HepG2 (cell line): Measurements from ENCODE around the gene TAF1D. TPM values are rescaled to one million over a fixed set of nuclear protein-coding genes. Genes with fewer than 3 reads are reported as not detected.
"Not testable (repeated sequence)": the region's sequence is repeated elsewhere in the genome, so short reads cannot be mapped to it uniquely, and the experiment has no call there.

ENCODE experiments used
- ARNT2 ChIP-seq: sonication (generic); formaldehyde crosslinking; IDR thresholded peaks from 2 replicates; pipeline ENCODE4 v1.8.0; 2022; ENCODE audit warnings: mild to moderate bottlenecking, low read depth, missing genetic modification reagents, moderate library complexity
- MIER2 ChIP-seq: IDR thresholded peaks from 2 replicates; pipeline ENCODE4 v1.6.1; 2016; ENCODE audit warnings: missing biosample characterization, missing genetic modification reagents
- MYC ChIP-seq: sonication (generic); formaldehyde crosslinking; IDR thresholded peaks from 2 replicates; pipeline ENCODE4 v1.9.0; 2021; ENCODE audit warnings: missing genetic modification reagents, borderline replicate concordance
- NCOA1 ChIP-seq: sonication (generic); formaldehyde crosslinking; IDR thresholded peaks from 2 replicates; pipeline ENCODE4 v1.9.0; 2021; ENCODE audit warnings: missing genetic modification reagents
- NCOA2 ChIP-seq: sonication (generic); formaldehyde crosslinking; IDR thresholded peaks from 2 replicates; pipeline ENCODE4 v1.8.0; 2022; ENCODE audit warnings: inconsistent platforms
- NR2F6 ChIP-seq, 2 experiments: IDR thresholded peaks; 2 replicates each; pipeline ENCODE4 v1.6.1; 2016; ENCODE audit warnings: antibody characterized with exemption in 1 of 2, mild to moderate bottlenecking in 1 of 2
- POGZ ChIP-seq: sonication (generic); formaldehyde crosslinking; IDR thresholded peaks from 2 replicates; pipeline ENCODE4 v1.4.0; 2020; ENCODE audit warnings: mild to moderate bottlenecking, missing genetic modification reagents
- SALL1 ChIP-seq: sonication (generic); formaldehyde crosslinking; IDR thresholded peaks from 2 replicates; pipeline ENCODE4 v1.8.0; 2022; ENCODE audit warnings: mild to moderate bottlenecking, missing genetic modification reagents
- SOX6 ChIP-seq, 2 experiments: fragments of 450-650 bp in 1 of 2; sonication (generic) in 1 of 2; formaldehyde crosslinking in 1 of 2; IDR thresholded peaks; 2 replicates each; pipeline versions ENCODE4 v1.4.0 to v1.6.1; 2017 to 2020; ENCODE audit warnings: antibody characterized with exemption in 1 of 2, mild to moderate bottlenecking in 1 of 2, missing genetic modification reagents in 1 of 2
- TAF1 ChIP-seq: sonication (generic); formaldehyde crosslinking; IDR thresholded peaks from 2 replicates; pipeline ENCODE4 v1.4.0; 2020; ENCODE audit warnings: missing genetic modification reagents
- polyA plus RNA-seq, 8 experiments: library from polyadenylated mRNA; depleted of rRNA in 3 of 8; stranded (reverse) in 7 of 8; unstranded in 1 of 8; fragments of >200 nt; fragmentation: Illumina TruSeq in 4 of 8; extraction: Trizol in 4 of 8; gene quantifications; 2 replicates each; pipeline versions ENCODE4 v1.2.1 to v1.2.3, GENCODE V29; 2011 to 2016; ENCODE audit warnings: low read depth in 4 of 8, missing spikeins in 1 of 8, mixed read lengths in 1 of 8; ENCODE audit not compliant: insufficient read depth in 1 of 8
- total RNA-seq, 5 experiments: library from RNA; depleted of rRNA; stranded (reverse); fragments of >200 nt; fragmentation: Illumina TruSeq; extraction: Trizol; gene quantifications; 2 replicates each; pipeline ENCODE4 v1.2.3, GENCODE V29; 2016; ENCODE audit warnings: low read depth in 1 of 5
- TF ChIP-seq, protein P1 (sequence below): sonication (generic); formaldehyde crosslinking; IDR thresholded peaks from 2 replicates; pipeline ENCODE4 v1.4.0; 2020; ENCODE audit warnings: low read depth, missing genetic modification reagents
- TF ChIP-seq, protein P2 (sequence below): IDR thresholded peaks from 2 replicates; pipeline ENCODE4 v1.6.1; 2016; ENCODE audit warnings: low read depth, missing genetic modification reagents, missing compliant biosample characterization
- TF ChIP-seq, protein P3 (sequence below): sonication (generic); formaldehyde crosslinking; conservative IDR thresholded peaks from 2 replicates; pipeline ENCODE4 v1.4.0; 2020; ENCODE audit warnings: mild to moderate bottlenecking, missing genetic modification reagents, moderate library complexity
- TF ChIP-seq, protein P4 (sequence below): sonication (generic); formaldehyde crosslinking; IDR thresholded peaks from 2 replicates; pipeline ENCODE4 v1.5.0; 2020; ENCODE audit warnings: missing genetic modification reagents

TAF1D gene
- total and polyA plus RNA-seq, 2 of the 13 experiments (the other 11 are each of a cell fraction or from before 2014, with no cell fraction given): 132 to 207 TPM

DNA sequence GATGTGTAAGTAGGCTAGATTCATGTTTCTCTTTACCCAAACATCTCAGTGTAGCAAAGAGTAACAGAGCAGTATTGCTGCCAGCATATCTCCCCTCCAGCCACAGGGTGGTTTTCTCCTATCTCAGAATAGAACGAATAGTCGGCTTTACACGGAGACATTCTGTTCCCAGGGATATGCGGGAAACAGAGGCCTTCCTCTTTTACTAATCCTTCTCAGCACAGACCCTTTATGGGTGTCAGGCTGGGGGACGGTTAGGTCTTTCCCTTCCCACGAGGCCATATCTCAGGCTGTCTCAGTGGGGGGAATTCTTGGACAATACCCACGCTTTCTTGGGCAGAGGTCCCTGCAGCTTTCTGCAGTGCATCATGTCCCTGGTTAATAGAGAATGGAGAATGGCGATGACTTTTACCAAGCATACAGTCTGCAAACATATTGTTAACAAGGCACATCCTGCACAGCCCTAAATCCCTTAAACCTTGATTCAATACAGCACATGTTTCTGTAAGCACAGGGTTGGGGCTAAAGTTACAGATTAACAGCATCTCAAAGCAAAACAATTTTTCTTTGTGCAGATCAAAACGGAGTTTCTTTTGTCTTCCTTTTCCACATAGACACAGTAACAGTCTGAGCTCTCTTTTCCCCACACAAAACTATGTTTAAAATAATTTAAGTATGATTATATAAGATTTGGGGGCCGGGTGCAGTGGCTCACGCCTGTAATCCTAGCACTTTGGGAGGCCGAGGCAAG is 3.9 kb upstream of the TAF1D start (continued):
- TF ChIP-seq, protein P1, sequence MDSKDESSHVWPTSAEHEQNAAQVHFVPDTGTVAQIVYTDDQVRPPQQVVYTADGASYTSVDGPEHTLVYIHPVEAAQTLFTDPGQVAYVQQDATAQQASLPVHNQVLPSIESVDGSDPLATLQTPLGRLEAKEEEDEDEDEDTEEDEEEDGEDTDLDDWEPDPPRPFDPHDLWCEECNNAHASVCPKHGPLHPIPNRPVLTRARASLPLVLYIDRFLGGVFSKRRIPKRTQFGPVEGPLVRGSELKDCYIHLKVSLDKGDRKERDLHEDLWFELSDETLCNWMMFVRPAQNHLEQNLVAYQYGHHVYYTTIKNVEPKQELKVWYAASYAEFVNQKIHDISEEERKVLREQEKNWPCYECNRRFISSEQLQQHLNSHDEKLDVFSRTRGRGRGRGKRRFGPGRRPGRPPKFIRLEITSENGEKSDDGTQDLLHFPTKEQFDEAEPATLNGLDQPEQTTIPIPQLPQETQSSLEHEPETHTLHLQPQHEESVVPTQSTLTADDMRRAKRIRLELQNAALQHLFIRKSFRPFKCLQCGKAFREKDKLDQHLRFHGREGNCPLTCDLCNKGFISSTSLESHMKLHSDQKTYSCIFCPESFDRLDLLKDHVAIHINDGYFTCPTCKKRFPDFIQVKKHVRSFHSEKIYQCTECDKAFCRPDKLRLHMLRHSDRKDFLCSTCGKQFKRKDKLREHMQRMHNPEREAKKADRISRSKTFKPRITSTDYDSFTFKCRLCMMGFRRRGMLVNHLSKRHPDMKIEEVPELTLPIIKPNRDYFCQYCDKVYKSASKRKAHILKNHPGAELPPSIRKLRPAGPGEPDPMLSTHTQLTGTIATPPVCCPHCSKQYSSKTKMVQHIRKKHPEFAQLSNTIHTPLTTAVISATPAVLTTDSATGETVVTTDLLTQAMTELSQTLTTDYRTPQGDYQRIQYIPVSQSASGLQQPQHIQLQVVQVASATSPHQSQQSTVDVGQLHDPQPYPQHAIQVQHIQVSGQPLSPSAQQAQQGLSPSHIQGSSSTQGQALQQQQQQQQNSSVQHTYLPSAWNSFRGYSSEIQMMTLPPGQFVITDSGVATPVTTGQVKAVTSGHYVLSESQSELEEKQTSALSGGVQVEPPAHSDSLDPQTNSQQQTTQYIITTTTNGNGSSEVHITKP: peak; percentile 47; the same call in 1 of the 2 replicates
- TF ChIP-seq, protein P2, sequence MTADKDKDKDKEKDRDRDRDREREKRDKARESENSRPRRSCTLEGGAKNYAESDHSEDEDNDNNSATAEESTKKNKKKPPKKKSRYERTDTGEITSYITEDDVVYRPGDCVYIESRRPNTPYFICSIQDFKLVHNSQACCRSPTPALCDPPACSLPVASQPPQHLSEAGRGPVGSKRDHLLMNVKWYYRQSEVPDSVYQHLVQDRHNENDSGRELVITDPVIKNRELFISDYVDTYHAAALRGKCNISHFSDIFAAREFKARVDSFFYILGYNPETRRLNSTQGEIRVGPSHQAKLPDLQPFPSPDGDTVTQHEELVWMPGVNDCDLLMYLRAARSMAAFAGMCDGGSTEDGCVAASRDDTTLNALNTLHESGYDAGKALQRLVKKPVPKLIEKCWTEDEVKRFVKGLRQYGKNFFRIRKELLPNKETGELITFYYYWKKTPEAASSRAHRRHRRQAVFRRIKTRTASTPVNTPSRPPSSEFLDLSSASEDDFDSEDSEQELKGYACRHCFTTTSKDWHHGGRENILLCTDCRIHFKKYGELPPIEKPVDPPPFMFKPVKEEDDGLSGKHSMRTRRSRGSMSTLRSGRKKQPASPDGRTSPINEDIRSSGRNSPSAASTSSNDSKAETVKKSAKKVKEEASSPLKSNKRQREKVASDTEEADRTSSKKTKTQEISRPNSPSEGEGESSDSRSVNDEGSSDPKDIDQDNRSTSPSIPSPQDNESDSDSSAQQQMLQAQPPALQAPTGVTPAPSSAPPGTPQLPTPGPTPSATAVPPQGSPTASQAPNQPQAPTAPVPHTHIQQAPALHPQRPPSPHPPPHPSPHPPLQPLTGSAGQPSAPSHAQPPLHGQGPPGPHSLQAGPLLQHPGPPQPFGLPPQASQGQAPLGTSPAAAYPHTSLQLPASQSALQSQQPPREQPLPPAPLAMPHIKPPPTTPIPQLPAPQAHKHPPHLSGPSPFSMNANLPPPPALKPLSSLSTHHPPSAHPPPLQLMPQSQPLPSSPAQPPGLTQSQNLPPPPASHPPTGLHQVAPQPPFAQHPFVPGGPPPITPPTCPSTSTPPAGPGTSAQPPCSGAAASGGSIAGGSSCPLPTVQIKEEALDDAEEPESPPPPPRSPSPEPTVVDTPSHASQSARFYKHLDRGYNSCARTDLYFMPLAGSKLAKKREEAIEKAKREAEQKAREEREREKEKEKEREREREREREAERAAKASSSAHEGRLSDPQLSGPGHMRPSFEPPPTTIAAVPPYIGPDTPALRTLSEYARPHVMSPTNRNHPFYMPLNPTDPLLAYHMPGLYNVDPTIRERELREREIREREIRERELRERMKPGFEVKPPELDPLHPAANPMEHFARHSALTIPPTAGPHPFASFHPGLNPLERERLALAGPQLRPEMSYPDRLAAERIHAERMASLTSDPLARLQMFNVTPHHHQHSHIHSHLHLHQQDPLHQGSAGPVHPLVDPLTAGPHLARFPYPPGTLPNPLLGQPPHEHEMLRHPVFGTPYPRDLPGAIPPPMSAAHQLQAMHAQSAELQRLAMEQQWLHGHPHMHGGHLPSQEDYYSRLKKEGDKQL (CRISPR knock-in tag): peak; percentile 80; the same call in 1 of the 2 replicates
- TF ChIP-seq, protein P3, sequence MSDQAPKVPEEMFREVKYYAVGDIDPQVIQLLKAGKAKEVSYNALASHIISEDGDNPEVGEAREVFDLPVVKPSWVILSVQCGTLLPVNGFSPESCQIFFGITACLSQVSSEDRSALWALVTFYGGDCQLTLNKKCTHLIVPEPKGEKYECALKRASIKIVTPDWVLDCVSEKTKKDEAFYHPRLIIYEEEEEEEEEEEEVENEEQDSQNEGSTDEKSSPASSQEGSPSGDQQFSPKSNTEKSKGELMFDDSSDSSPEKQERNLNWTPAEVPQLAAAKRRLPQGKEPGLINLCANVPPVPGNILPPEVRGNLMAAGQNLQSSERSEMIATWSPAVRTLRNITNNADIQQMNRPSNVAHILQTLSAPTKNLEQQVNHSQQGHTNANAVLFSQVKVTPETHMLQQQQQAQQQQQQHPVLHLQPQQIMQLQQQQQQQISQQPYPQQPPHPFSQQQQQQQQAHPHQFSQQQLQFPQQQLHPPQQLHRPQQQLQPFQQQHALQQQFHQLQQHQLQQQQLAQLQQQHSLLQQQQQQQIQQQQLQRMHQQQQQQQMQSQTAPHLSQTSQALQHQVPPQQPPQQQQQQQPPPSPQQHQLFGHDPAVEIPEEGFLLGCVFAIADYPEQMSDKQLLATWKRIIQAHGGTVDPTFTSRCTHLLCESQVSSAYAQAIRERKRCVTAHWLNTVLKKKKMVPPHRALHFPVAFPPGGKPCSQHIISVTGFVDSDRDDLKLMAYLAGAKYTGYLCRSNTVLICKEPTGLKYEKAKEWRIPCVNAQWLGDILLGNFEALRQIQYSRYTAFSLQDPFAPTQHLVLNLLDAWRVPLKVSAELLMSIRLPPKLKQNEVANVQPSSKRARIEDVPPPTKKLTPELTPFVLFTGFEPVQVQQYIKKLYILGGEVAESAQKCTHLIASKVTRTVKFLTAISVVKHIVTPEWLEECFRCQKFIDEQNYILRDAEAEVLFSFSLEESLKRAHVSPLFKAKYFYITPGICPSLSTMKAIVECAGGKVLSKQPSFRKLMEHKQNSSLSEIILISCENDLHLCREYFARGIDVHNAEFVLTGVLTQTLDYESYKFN: peak; percentile 85
- TF ChIP-seq SALL1 (CRISPR knock-in tag): peak; percentile 26
- not testable (repeated sequence) for TF ChIP-seq NR2F6, SOX6 (IDR thresholded peaks at IDR 0.05)
- peak; percentile 53; the same call in 1 of the 2 replicates for TF ChIP-seq NR2F6 (CRISPR knock-in tag; IDR thresholded peaks at IDR 0.05)
- TF ChIP-seq ARNT2 (CRISPR knock-in tag): peak; percentile 80; the same call in 1 of the 2 replicates
- 0 out of 2 replicates have a peak, but pooled peaks have one; percentile 16 for TF ChIP-seq POGZ (CRISPR knock-in tag)
- TF ChIP-seq MYC (CRISPR knock-in tag): peak; percentile 17; the same call in 1 of the 2 replicates
- TF ChIP-seq NCOA2 (CRISPR knock-in tag): peak; percentile 78
- peak; percentile 57; the same call in 1 of the 2 replicates for TF ChIP-seq TAF1 (CRISPR knock-in tag)
- TF ChIP-seq, protein P4, sequence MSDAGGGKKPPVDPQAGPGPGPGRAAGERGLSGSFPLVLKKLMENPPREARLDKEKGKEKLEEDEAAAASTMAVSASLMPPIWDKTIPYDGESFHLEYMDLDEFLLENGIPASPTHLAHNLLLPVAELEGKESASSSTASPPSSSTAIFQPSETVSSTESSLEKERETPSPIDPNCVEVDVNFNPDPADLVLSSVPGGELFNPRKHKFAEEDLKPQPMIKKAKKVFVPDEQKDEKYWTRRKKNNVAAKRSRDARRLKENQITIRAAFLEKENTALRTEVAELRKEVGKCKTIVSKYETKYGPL (CRISPR knock-in tag): 0 out of 2 replicates have a peak, but pooled peaks have one; percentile 43
- TF ChIP-seq SOX6 (CRISPR knock-in tag; IDR thresholded peaks at IDR 0.05): peak; percentile 97
- 0 out of 2 replicates have a peak, but pooled peaks have one; percentile 12 for TF ChIP-seq NCOA1 (CRISPR knock-in tag)
- TF ChIP-seq MIER2 (CRISPR knock-in tag): 0 out of 2 replicates have a peak, but pooled peaks have one; percentile 42
